A549 (cell line): ENCODE measurements around the gene OR6A2. TPM values are rescaled to one million over a fixed set of nuclear protein-coding genes. Genes with fewer than 3 reads are reported as not detected.

Experiments used
- ATAC-seq, 2 experiments: fragments of 200-7000 bp in 1 of 2; fragments of >200 bp in 1 of 2; cut with Nextera tagmentation in 1 of 2; cut with Tn5 transposase in 1 of 2; 3 replicates each; pipeline versions ENCODE4 v1.8.0 to v1.9.1; 2018 to 2020; ENCODE audit warnings: mild to moderate bottlenecking in 1 of 2, moderate library complexity in 1 of 2
- CTCF ChIA-PET: fragments of 300-600 bp; sonication (Branson Sonifier 250); formaldehyde crosslinking; extraction: SDS; loops from one replicate; lab custom pipeline; 2021; ENCODE audit warnings: antibody characterized with exemption, inconsistent platforms; lab: Yijun Ruan, JAX
- POLR2A ChIA-PET: fragments of 350-600 bp; formaldehyde crosslinking; extraction: SDS; loops from one replicate; lab custom pipeline; 2021; ENCODE audit warnings: antibody characterized with exemption, inconsistent platforms; lab: Yijun Ruan, JAX
- DNase-seq, 2 experiments: peaks; one replicate each; pipeline versions ENCODE4 v3.0.0 to v3.0.0-alpha.2; 2011 to 2016; ENCODE audit warnings: low read depth in 1 of 2, low spot score in 1 of 2
- FAIRE-seq: peaks from 2 replicates; lab custom pipeline; 2011; peaks lifted over from hg19 to GRCh38; lab: Jason Lieb, UNC
- H3K27ac ChIP-seq, 2 experiments: fragments of >200 bp; sonication (Bioruptor Twin); formaldehyde crosslinking; 3 replicates each; pipeline ENCODE4 v1.5.1; 2016 to 2017
- H3K4me1 ChIP-seq: fragments of >200 bp; sonication (Bioruptor Twin); formaldehyde crosslinking; 3 replicates; pipeline ENCODE4 v1.6.1; 2016
- H3K4me2 ChIP-seq: fragments of >200 bp; sonication (Bioruptor Twin); formaldehyde crosslinking; 3 replicates; pipeline ENCODE4 v1.6.1; 2016
- H3K4me3 ChIP-seq: fragments of >200 bp; sonication (Bioruptor Twin); formaldehyde crosslinking; 3 replicates; pipeline ENCODE4 v1.5.1; 2016
- H3K9me3 ChIP-seq: fragments of >200 bp; sonication (Bioruptor Twin); formaldehyde crosslinking; 3 replicates; pipeline ENCODE4 v1.6.1; 2016
- BHLHE40 ChIP-seq: IDR thresholded peaks from 2 replicates; pipeline ENCODE4 v1.6.1; 2012; ENCODE audit warnings: low read depth, low read length, inconsistent platforms
- CEBPB ChIP-seq, 2 experiments: fragments of >200 bp in 1 of 2; sonication (Bioruptor Twin) in 1 of 2; formaldehyde crosslinking in 1 of 2; IDR thresholded peaks; 2 replicates each; pipeline ENCODE4 v1.6.1; 2012 to 2016
- CHD2 ChIP-seq: fragments of 150-350 bp; IDR thresholded peaks from 2 replicates; pipeline ENCODE4 v1.6.1; 2014; ENCODE audit warnings: low read length; ENCODE audit not compliant: partially characterized antibody
- CHD4 ChIP-seq: fragments of 200-600 bp; sonication (generic); IDR thresholded peaks from 2 replicates; pipeline ENCODE4 v1.6.1; 2016; ENCODE audit warnings: antibody characterized with exemption, mild to moderate bottlenecking, borderline replicate concordance
- CTCF ChIP-seq: fragments of >200 bp; sonication (Bioruptor Twin); formaldehyde crosslinking; IDR thresholded peaks from 3 replicates; pipeline ENCODE4 v1.5.1; 2016
- GATA3 ChIP-seq: IDR thresholded peaks from 2 replicates; pipeline ENCODE4 v1.6.1; 2012; ENCODE audit warnings: borderline replicate concordance
- HEYL ChIP-seq: fragments of 250-450 bp; sonication (Bioruptor Pico); IDR thresholded peaks from 2 replicates; pipeline ENCODE4 v1.8.0; 2021; ENCODE audit warnings: mild to moderate bottlenecking, moderate library complexity
- HOXA7 ChIP-seq: fragments of 250-450 bp; sonication (Bioruptor Pico); IDR thresholded peaks from 2 replicates; pipeline ENCODE4 v1.5.0; 2020; ENCODE audit warnings: mild to moderate bottlenecking, moderate library complexity
- KDM1A ChIP-seq: fragments of 200-600 bp; sonication (generic); IDR thresholded peaks from 2 replicates; pipeline ENCODE4 v1.6.1; 2016; ENCODE audit warnings: low read depth, mild to moderate bottlenecking
- KDM5A ChIP-seq: fragments of 200-600 bp; sonication (generic); IDR thresholded peaks from 2 replicates; pipeline ENCODE4 v1.6.1; 2016; ENCODE audit warnings: antibody characterized with exemption, mild to moderate bottlenecking
- MAFK ChIP-seq: fragments of 450-650 bp; IDR thresholded peaks from 2 replicates; pipeline ENCODE4 v1.6.1; 2014; ENCODE audit not compliant: partially characterized antibody
- MYC ChIP-seq: IDR thresholded peaks from 2 replicates; pipeline ENCODE4 v1.6.1; 2012; ENCODE audit warnings: mild to moderate bottlenecking, inconsistent platforms, low read length, improper control_type of control experiment, borderline replicate concordance
- NFE2L2 ChIP-seq: fragments of 150-350 bp; conservative IDR thresholded peaks from 2 replicates; pipeline ENCODE4 v1.6.1; 2014; ENCODE audit warnings: low read length
- NPAS2 ChIP-seq: fragments of 250-450 bp; sonication (Bioruptor Pico); IDR thresholded peaks from 2 replicates; pipeline ENCODE4 v1.8.0; 2022; ENCODE audit warnings: mild to moderate bottlenecking, moderate library complexity, borderline replicate concordance
- NR3C1 ChIP-seq: fragments of >200 bp; sonication (Bioruptor Twin); formaldehyde crosslinking; IDR thresholded peaks from 3 replicates; pipeline ENCODE4 v1.6.1; 2017
- PBX3 ChIP-seq: IDR thresholded peaks from 2 replicates; pipeline ENCODE4 v1.6.1; 2012
- PHF8 ChIP-seq: fragments of 200-600 bp; sonication (generic); IDR thresholded peaks from 2 replicates; pipeline ENCODE4 v1.6.1; 2016; ENCODE audit warnings: low read depth, mild to moderate bottlenecking, antibody characterized with exemption, moderate library complexity, borderline replicate concordance
- RAD21 ChIP-seq, 2 experiments: fragments of >200 bp in 1 of 2; sonication (Bioruptor Twin) in 1 of 2; formaldehyde crosslinking in 1 of 2; IDR thresholded peaks in 1 of 2; conservative IDR thresholded peaks in 1 of 2; 2 replicates in 1 of 2; 3 replicates in 1 of 2; pipeline ENCODE4 v1.6.1; 2012 to 2018; ENCODE audit warnings: inconsistent platforms in 1 of 2
- RNF2 ChIP-seq: fragments of 200-600 bp; sonication (generic); IDR thresholded peaks from 2 replicates; pipeline ENCODE4 v1.6.1; 2016; ENCODE audit warnings: low read depth, mild to moderate bottlenecking, antibody characterized with exemption, moderate library complexity, borderline replicate concordance
- SMC3 ChIP-seq: fragments of >200 bp; sonication (Bioruptor Twin); formaldehyde crosslinking; IDR thresholded peaks from 3 replicates; pipeline ENCODE4 v1.6.1; 2018; ENCODE audit warnings: inconsistent platforms
- SREBF2 ChIP-seq: fragments of 450-650 bp; IDR thresholded peaks from 2 replicates; pipeline ENCODE4 v1.6.1; 2014; ENCODE audit warnings: mild to moderate bottlenecking, moderate library complexity
- USF2 ChIP-seq: fragments of 450-650 bp; IDR thresholded peaks from 2 replicates; pipeline ENCODE4 v1.6.1; 2014; ENCODE audit warnings: antibody characterized with exemption
- ZC3H11A ChIP-seq: fragments of 450-650 bp; IDR thresholded peaks from 2 replicates; pipeline ENCODE4 v1.6.1; 2014; ENCODE audit warnings: antibody characterized with exemption, mild to moderate bottlenecking
- ZFP36 ChIP-seq: fragments of 450-650 bp; IDR thresholded peaks from 2 replicates; pipeline ENCODE4 v1.6.1; 2014; ENCODE audit warnings: borderline replicate concordance; ENCODE audit not compliant: partially characterized antibody
- WGBS: methylation state at CpG from one replicate; pipeline ENCODE4 v1.1.6; 2017; ENCODE audit errors: missing lambda C conversion rate; 5-methylcytosine and 5-hydroxymethylcytosine counted together
- polyA plus RNA-seq, 4 experiments: library from polyadenylated mRNA; depleted of rRNA in 3 of 4; stranded (reverse); fragments of >200 nt; fragmentation: RNase III in 1 of 4; extraction: RNeasy Plus Mini Kit Qiagen cat#74134 plus additional on column Dnase treatment in 1 of 4; gene quantifications; 2 replicates in 3 of 4; 3 replicates in 1 of 4; pipeline ENCODE4 v1.2.3, GENCODE V29; 2011 to 2017
- TF ChIP-seq, protein P1 (sequence below): fragments of 200-600 bp; sonication (generic); IDR thresholded peaks from 2 replicates; pipeline ENCODE4 v1.6.1; 2016; ENCODE audit warnings: antibody characterized with exemption, mild to moderate bottlenecking, moderate library complexity
- TF ChIP-seq, protein P2 (sequence below): fragments of 150-350 bp; IDR thresholded peaks from 2 replicates; pipeline ENCODE4 v1.6.1; 2014; ENCODE audit warnings: low read depth, mild to moderate bottlenecking, low read length
- TF ChIP-seq, protein P3 (sequence below): IDR thresholded peaks from 2 replicates; pipeline ENCODE4 v1.6.1; 2012

OR6A2 gene
- polyA plus RNA-seq, 2 of the 4 experiments (the other 2 are of a cell fraction), result 0.01 TPM; not detected in 1

- ChIA-PET CTCF (no interaction called here), POLR2A (no interaction called here)
- Histone ChIP-seq H3K4me1 (no peaks in the 10 kb centered on the region), H3K27ac (no peak overlapping the region), H3K9me3 (no peaks in the 10 kb centered on the region)
- DNase-seq, result no peak
- no peak for FAIRE-seq
- ATAC-seq, result no peak
- TF ChIP-seq MYC (no peak), MAFK (no peak), CEBPB (IDR thresholded peaks at IDR 0.05) (no peak), RAD21 (conservative IDR thresholded peaks at IDR 0.05 in 1 of 2, IDR thresholded peaks at IDR 0.05 in 1 of 2) (no peak), SMC3 (no peak), ZFP36 (no peak), SREBF2 (no peak), PHF8 (no peak), CHD4 (no peak), PBX3 (no peak), NFE2L2 (no peak), NR3C1 (no peak), HEYL (CRISPR knock-in tag) (no peak), USF2 (no peak), CHD2 (no peak), GATA3 (no peak), NPAS2 (CRISPR knock-in tag) (no peak), RNF2 (no peak), KDM1A (no peak)
- TF ChIP-seq, all 56 proteins: peak for 0
- no peak overlapping the region for H3K4me2 ChIP-seq
- no peak overlapping the region for H3K4me3 ChIP-seq
Measured at GRCh38 chr11:6841694-6842093, 42.2 kb upstream of the OR6A2 start.

GRCh38 chr11:6834021-6834420 lies 34.5 kb upstream of the OR6A2 start:
- ChIA-PET CTCF (no interaction called here), POLR2A (no interaction called here)
- H3K4me1 ChIP-seq, result no peaks in the 10 kb centered on the region
- H3K4me2 ChIP-seq, result no peak overlapping the region
- 7% methylated on average over 1 of the region's 1 CpG for WGBS
- no peak for ATAC-seq
- H3K4me3 ChIP-seq, result no peak overlapping the region
- TF ChIP-seq, protein P1, sequence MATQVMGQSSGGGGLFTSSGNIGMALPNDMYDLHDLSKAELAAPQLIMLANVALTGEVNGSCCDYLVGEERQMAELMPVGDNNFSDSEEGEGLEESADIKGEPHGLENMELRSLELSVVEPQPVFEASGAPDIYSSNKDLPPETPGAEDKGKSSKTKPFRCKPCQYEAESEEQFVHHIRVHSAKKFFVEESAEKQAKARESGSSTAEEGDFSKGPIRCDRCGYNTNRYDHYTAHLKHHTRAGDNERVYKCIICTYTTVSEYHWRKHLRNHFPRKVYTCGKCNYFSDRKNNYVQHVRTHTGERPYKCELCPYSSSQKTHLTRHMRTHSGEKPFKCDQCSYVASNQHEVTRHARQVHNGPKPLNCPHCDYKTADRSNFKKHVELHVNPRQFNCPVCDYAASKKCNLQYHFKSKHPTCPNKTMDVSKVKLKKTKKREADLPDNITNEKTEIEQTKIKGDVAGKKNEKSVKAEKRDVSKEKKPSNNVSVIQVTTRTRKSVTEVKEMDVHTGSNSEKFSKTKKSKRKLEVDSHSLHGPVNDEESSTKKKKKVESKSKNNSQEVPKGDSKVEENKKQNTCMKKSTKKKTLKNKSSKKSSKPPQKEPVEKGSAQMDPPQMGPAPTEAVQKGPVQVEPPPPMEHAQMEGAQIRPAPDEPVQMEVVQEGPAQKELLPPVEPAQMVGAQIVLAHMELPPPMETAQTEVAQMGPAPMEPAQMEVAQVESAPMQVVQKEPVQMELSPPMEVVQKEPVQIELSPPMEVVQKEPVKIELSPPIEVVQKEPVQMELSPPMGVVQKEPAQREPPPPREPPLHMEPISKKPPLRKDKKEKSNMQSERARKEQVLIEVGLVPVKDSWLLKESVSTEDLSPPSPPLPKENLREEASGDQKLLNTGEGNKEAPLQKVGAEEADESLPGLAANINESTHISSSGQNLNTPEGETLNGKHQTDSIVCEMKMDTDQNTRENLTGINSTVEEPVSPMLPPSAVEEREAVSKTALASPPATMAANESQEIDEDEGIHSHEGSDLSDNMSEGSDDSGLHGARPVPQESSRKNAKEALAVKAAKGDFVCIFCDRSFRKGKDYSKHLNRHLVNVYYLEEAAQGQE, result no peak
- TF ChIP-seq, protein P2, sequence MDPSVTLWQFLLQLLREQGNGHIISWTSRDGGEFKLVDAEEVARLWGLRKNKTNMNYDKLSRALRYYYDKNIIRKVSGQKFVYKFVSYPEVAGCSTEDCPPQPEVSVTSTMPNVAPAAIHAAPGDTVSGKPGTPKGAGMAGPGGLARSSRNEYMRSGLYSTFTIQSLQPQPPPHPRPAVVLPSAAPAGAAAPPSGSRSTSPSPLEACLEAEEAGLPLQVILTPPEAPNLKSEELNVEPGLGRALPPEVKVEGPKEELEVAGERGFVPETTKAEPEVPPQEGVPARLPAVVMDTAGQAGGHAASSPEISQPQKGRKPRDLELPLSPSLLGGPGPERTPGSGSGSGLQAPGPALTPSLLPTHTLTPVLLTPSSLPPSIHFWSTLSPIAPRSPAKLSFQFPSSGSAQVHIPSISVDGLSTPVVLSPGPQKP, result no peak
- TF ChIP-seq HOXA7 (CRISPR knock-in tag) (no peak), MYC (no peak), PBX3 (no peak), BHLHE40 (no peak), ZC3H11A (no peak), KDM5A (no peak), NR3C1 (no peak), CTCF (no peak)
- TF ChIP-seq, protein P3, sequence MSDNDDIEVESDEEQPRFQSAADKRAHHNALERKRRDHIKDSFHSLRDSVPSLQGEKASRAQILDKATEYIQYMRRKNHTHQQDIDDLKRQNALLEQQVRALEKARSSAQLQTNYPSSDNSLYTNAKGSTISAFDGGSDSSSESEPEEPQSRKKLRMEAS, result no peak
- no peak overlapping the region for H3K27ac ChIP-seq
- no peak for DNase-seq
- no peak for FAIRE-seq
- no peaks in the 10 kb centered on the region for H3K9me3 ChIP-seq
